ENCODE measurements around the gene CRX. TPM values are rescaled to one million over a fixed set of nuclear protein-coding genes. Genes with fewer than 3 reads are reported as not detected.
A peak's percentile ranks its signal among the peaks of the same experiment; 100 is the strongest.
"Not testable (repeated sequence)": the region's sequence is repeated elsewhere in the genome, so short reads cannot be mapped to it uniquely, and the experiment has no call there.

The CRX gene
- polyA plus RNA-seq (2013, experiment 1 of 2) = 0.14 TPM
- 0.08 TPM for polyA plus RNA-seq (2013, experiment 2 of 2)

- WGBS, 2 donors (ENCODE audit: extremely low coverage in 2 of 2, insufficient read length in 2 of 2, insufficient replicate concordance in 1 of 2) = no CpG with 5 or more reads among the region's 15 CpGs
Measured at GRCh38 chr19:47821460-47822020, at the start of gene CRX. Gene CRX, plus strand, starts transcription at chr19:47821937. Its CDS starts 12,507 bp downstream, at chr19:47834444.

DNA sequence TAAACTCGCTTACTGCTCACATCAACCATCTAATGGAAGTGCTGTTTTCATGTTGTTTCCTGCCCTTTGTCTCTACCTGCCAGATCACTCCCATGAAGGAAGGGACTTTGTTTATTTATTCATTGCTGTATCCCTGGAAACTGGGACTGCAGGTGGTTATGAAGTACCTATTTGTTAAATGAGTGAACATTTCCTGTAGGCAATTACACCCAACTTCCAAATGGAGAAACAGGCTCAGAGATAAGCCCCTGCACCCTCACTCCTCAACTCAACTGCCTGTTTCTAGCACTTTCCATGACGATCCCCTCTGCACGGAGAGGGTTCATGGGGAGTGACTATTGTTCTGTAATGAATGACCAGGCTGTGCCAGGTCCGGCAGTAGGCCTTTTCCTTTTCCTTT is 45.2 kb upstream of the CRX start:
- Histone ChIP-seq H3K18ac (ENCODE audit: low read length) (no peak overlapping the region), H3K27ac (replicated peaks; ENCODE audit: low read length) (no peak overlapping the region), H3K4ac (ENCODE audit: low read length) (no peak overlapping the region), H2BK5ac (ENCODE audit: low read length) (no peak overlapping the region), H3K4me2 (ENCODE audit: insufficient read depth, low read length, poor library complexity, severe bottlenecking) (no peak overlapping the region), H4K91ac (ENCODE audit: low read depth, low read length, poor library complexity) (no peak overlapping the region), H3K4me3 (ENCODE audit: low read length in 2 of 2) (no peak overlapping the region), H3K9me3 (replicated peaks in 1 of 2; ENCODE audit: control insufficient read depth in 2 of 2, insufficient read depth in 1 of 2, low read depth in 1 of 2, low read length in 2 of 2) (no peaks in the 10 kb centered on the region), H3K14ac (ENCODE audit: low read length) (no peak overlapping the region), H2BK120ac (ENCODE audit: low read depth, low read length) (no peak overlapping the region), H3K9ac (ENCODE audit: low read depth, low read length, poor library complexity) (no peak overlapping the region), H4K8ac (ENCODE audit: low read depth, low read length) (no peak overlapping the region), H3K27me3 (ENCODE audit: control insufficient read depth in 3 of 3, insufficient read depth in 3 of 3, low read depth in 1 of 3, low read length in 3 of 3) (no peaks in the 10 kb centered on the region), H3K36me3 (replicated peaks in 1 of 2; ENCODE audit: control insufficient read depth in 2 of 2, insufficient read depth in 2 of 2, low read length in 2 of 2) (peaks cover 8 to 20% of the 10 kb centered on the region in 2 donors), H2BK12ac (ENCODE audit: low read length) (no peak overlapping the region), H2BK15ac (ENCODE audit: low read length) (no peak overlapping the region), H3K4me1 (ENCODE audit: control insufficient read depth in 2 of 2, insufficient read depth in 1 of 2, low read depth in 1 of 2, low read length in 2 of 2) (peaks cover 12 to 13% of the 10 kb centered on the region in 2 donors), H2AK5ac (ENCODE audit: low read depth, low read length) (no peak overlapping the region), H3K23ac (ENCODE audit: low read depth, low read length, poor library complexity) (no peak overlapping the region), H3K79me1 (ENCODE audit: low read depth, low read length) (peaks cover 6% of the 10 kb centered on the region), H2AFZ (ENCODE audit: low read length) (no peak overlapping the region)
- DNase-seq (ENCODE audit: low spot score) = no peak
- no CpG with 5 or more reads among the region's 4 CpGs for WGBS, 2 donors (ENCODE audit: extremely low coverage in 2 of 2, insufficient read length in 2 of 2, insufficient replicate concordance in 1 of 2)

More at GRCh38 chr19:47821460-47822020, at the start of gene CRX:
- H3K4me2 ChIP-seq (ENCODE audit: insufficient read depth, low read length, poor library complexity, severe bottlenecking) = no peak within 1 kb of the TSS
- H2AFZ ChIP-seq (ENCODE audit: low read length) = peak within 1 kb of the TSS; percentile 30
- peak within 1 kb of the TSS; percentile 10 for H2BK5ac ChIP-seq (ENCODE audit: low read length)
- DNase-seq (ENCODE audit: low spot score) = no peak
- H3K9ac ChIP-seq (ENCODE audit: low read depth, low read length, poor library complexity) = no peak within 1 kb of the TSS
- peak within 1 kb of the TSS; percentile 80 for H2BK12ac ChIP-seq (ENCODE audit: low read length)
- no peak within 1 kb of the TSS for H3K4me3 ChIP-seq (ENCODE audit: low read length in 2 of 2)
- peak within 1 kb of the TSS; percentile 87 for H2BK15ac ChIP-seq (ENCODE audit: low read length)
- no peak within 1 kb of the TSS for H4K91ac ChIP-seq (ENCODE audit: low read depth, low read length, poor library complexity)
- no peak within 1 kb of the TSS for H4K8ac ChIP-seq (ENCODE audit: low read depth, low read length)
- H3K4me1 ChIP-seq (ENCODE audit: control insufficient read depth in 2 of 2, insufficient read depth in 1 of 2, low read depth in 1 of 2, low read length in 2 of 2) = peaks cover 5 to 23% of the 10 kb centered on the region in 2 donors
- H3K27ac ChIP-seq (replicated peaks; ENCODE audit: low read length) = no peak within 1 kb of the TSS
- no peak within 1 kb of the TSS for H3K4ac ChIP-seq (ENCODE audit: low read length)
- no peaks in the 10 kb centered on the region for H3K36me3 ChIP-seq (replicated peaks in 1 of 2; ENCODE audit: control insufficient read depth in 2 of 2, insufficient read depth in 2 of 2, low read length in 2 of 2)
- H2BK120ac ChIP-seq (ENCODE audit: low read depth, low read length) = peak within 1 kb of the TSS; percentile 65
- no peak within 1 kb of the TSS for H3K23ac ChIP-seq (ENCODE audit: low read depth, low read length, poor library complexity)
- H3K79me1 ChIP-seq (ENCODE audit: low read depth, low read length) = no peaks in the 10 kb centered on the region
- H2AK5ac ChIP-seq (ENCODE audit: low read depth, low read length) = peak within 1 kb of the TSS; percentile 70
- peaks cover 0 to 38% (median 0%) of the 10 kb centered on the region in 3 experiments for H3K27me3 ChIP-seq (ENCODE audit: control insufficient read depth in 3 of 3, insufficient read depth in 3 of 3, low read depth in 1 of 3, low read length in 3 of 3)
- peak within 1 kb of the TSS; percentile 39 for H3K18ac ChIP-seq (ENCODE audit: low read length)
- no peak within 1 kb of the TSS for H3K14ac ChIP-seq (ENCODE audit: low read length)
- peaks cover 0 to under 1% of the 10 kb centered on the region in 2 donors for H3K9me3 ChIP-seq (replicated peaks in 1 of 2; ENCODE audit: control insufficient read depth in 2 of 2, insufficient read depth in 1 of 2, low read depth in 1 of 2, low read length in 2 of 2)

- not testable (repeated sequence) for H3K4ac ChIP-seq (ENCODE audit: low read length); H4K91ac ChIP-seq (ENCODE audit: low read depth, low read length, poor library complexity); H2AFZ ChIP-seq (ENCODE audit: low read length); H3K4me2 ChIP-seq (ENCODE audit: insufficient read depth, low read length, poor library complexity, severe bottlenecking); H2BK12ac ChIP-seq (ENCODE audit: low read length); H4K8ac ChIP-seq (ENCODE audit: low read depth, low read length); H3K9ac ChIP-seq (ENCODE audit: low read depth, low read length, poor library complexity); DNase-seq (ENCODE audit: low spot score); H3K9me3 ChIP-seq (replicated peaks in 1 of 2; ENCODE audit: control insufficient read depth in 2 of 2, insufficient read depth in 1 of 2, low read depth in 1 of 2, low read length in 2 of 2); H3K27me3 ChIP-seq (ENCODE audit: control insufficient read depth in 3 of 3, insufficient read depth in 3 of 3, low read depth in 1 of 3, low read length in 3 of 3); H2BK5ac ChIP-seq (ENCODE audit: low read length); H3K23ac ChIP-seq (ENCODE audit: low read depth, low read length, poor library complexity); H3K14ac ChIP-seq (ENCODE audit: low read length); H3K18ac ChIP-seq (ENCODE audit: low read length); H2BK120ac ChIP-seq (ENCODE audit: low read depth, low read length); H3K27ac ChIP-seq (replicated peaks; ENCODE audit: low read length); H2AK5ac ChIP-seq (ENCODE audit: low read depth, low read length); H3K79me1 ChIP-seq (ENCODE audit: low read depth, low read length)
- peak overlapping the region; percentile 63 for H2BK15ac ChIP-seq (ENCODE audit: low read length)
- peak overlapping the region in 1 of 2 donors; percentile 80 for H3K4me3 ChIP-seq (ENCODE audit: low read length in 2 of 2)
- peaks cover 13 to 28% of the 10 kb centered on the region in 2 donors for H3K36me3 ChIP-seq (replicated peaks in 1 of 2; ENCODE audit: control insufficient read depth in 2 of 2, insufficient read depth in 2 of 2, low read length in 2 of 2)
- H3K4me1 ChIP-seq (ENCODE audit: control insufficient read depth in 2 of 2, insufficient read depth in 1 of 2, low read depth in 1 of 2, low read length in 2 of 2) = peaks cover 12 to 13% of the 10 kb centered on the region in 2 donors
- no CpG with 5 or more reads among the region's 23 CpGs for WGBS, 2 donors (ENCODE audit: extremely low coverage in 2 of 2, insufficient read length in 2 of 2, insufficient replicate concordance in 1 of 2)
Measured at GRCh38 chr19:47777245-47778048, 44.3 kb upstream of the CRX start.

Data from neuronal stem cell (in vitro differentiated cells).